GM12864 (cell line): ENCODE results near the gene NDUFB2.
A peak's percentile ranks its signal among the peaks of the same experiment; 100 is the strongest.
"Not testable (repeated sequence)": the region's sequence is repeated elsewhere in the genome, so short reads cannot be mapped to it uniquely, and the experiment has no call there.

Source experiments
- DNase-seq: peaks from one replicate; pipeline ENCODE4 v3.0.0-alpha.2; 2011; ENCODE audit warnings: low read depth
- H3K4me3 ChIP-seq: 2 replicates; pipeline ENCODE4 v1.5.1; 2011; ENCODE audit warnings: mild to moderate bottlenecking, low read depth, low read length, control low read depth
- CTCF ChIP-seq: IDR thresholded peaks from 2 replicates; pipeline ENCODE4 v1.5.1; 2011; ENCODE audit warnings: low read depth, mild to moderate bottlenecking, moderate library complexity, low read length, control low read depth, inconsistent platforms; ENCODE audit errors: missing control alignments

The NDUFB2 gene

GRCh38 chr7:140724706-140725105 lies 28.2 kb downstream of the NDUFB2 start:
- TF ChIP-seq CTCF, result no peak
- DNase-seq, result no peak
- no peak overlapping the region for H3K4me3 ChIP-seq

GRCh38 chr7:140726281-140726680 lies 29.8 kb downstream of the NDUFB2 start:
- peak; percentile 46 for TF ChIP-seq CTCF
- no peak overlapping the region for H3K4me3 ChIP-seq
- no peak for DNase-seq

DNA sequence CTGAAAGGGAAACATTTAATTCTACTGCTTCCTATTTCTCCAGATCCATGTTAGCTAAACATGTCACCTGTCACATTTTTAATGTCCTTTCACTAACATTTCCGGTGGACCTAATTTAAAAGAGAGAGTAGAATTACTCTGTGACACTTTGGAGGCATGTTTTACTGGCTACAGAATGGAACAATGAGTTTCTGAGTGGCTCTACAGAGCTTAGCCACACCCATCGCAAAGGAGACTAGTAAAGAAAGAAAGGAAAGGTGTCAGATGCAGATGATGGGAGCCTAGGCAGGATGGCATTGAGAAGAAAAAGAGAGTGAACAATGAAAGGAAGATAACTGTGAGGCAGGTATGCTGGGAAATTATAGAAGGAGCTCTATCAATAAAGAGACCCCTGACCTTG lies 35.9 kb downstream of the NDUFB2 start:
- no peak for TF ChIP-seq CTCF
- no peak overlapping the region for H3K4me3 ChIP-seq
- no peak for DNase-seq

DNA sequence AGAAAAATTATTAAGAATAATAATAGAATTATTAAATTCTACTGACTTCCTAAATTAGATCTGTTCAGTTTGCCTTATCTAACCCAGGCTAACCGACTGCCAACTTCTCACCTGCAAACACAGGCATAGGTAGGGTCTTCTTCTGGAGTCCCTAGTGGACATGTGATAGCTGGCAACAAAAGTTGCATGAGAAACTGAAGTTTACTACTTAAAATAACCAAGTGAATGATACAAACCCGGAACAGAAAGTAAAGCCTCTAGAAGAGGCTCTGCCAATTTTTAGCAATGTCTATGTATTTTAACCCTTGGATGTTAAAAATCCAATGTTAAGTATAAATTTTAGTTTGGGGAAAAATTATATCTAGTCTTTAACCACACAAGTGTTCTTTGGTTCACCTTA lies 37.6 kb downstream of the NDUFB2 start:
- H3K4me3 ChIP-seq, result no peak overlapping the region
- no peak for DNase-seq
- TF ChIP-seq CTCF, result no peak

- TF ChIP-seq CTCF, result no peak
- no peak for DNase-seq
- H3K4me3 ChIP-seq, result no peak overlapping the region
These were observed 38.2 kb downstream of the NDUFB2 start for GRCh38 chr7:140734729-140735128.

DNA sequence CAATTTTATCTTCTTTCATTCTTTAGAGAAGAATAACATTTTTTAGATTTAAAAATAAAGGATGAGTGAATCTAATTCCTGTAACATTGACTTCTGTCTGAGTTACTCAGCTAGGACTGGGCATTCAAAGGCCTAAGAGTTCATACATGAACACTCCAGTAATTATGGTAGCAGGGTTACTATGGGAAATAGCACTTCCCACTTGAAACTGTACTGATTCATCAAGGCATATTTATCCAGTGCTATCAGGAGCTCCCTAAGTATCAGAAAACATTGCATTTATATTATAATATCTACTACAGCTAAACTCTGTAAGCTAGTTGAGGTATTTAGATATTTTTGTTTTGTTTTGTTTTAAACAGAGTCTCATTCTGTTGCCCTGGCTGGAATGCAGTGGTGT lies 41.8 kb downstream of the NDUFB2 start:
- no peak for DNase-seq
- TF ChIP-seq CTCF, result no peak
- no peak overlapping the region for H3K4me3 ChIP-seq

DNA sequence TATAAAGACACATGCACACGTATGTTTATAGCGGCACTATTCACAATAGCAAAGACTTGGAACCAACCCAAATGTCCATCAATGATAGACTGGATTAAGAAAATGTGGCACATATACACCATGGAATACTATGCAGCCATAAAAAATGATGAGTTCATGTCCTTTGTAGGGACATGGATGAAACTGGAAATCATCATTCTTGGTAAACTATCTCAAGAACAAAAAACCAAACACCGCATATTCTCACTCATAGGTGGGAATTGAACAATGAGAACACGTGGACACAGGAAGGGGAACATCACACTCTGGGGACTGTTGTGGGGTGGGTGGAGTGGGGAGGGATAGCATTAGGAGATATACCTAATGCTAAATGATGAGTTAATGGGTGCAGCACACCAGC lies 46.7 kb downstream of the NDUFB2 start:
- not testable (repeated sequence) for DNase-seq, H3K4me3 ChIP-seq

DNA sequence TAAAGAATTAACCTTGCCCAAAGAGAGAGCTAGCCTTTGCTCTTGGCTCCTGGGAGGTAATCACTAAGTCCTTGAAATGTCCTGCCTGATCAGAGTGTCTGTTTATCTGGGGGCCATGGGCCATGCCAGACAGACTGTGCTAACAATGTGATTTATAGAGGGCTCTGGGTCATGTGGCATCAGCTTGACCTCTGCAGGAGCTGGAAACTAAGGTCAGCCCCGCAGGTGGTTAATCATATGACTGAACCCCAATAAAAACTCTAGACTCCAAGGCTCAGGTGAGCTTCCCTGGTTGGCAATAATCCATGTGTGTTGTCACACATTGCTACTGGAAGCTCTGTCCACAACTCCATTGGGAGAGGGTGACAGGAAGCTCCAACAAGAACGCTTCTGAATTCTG lies 47.5 kb downstream of the NDUFB2 start:
- TF ChIP-seq CTCF, result no peak
- no peak for DNase-seq
- H3K4me3 ChIP-seq, result no peak overlapping the region
